GM21723 (cell line): ENCODE measurements around the gene STK39.
"Not testable (repeated sequence)": the region's sequence is repeated elsewhere in the genome, so short reads cannot be mapped to it uniquely, and the experiment has no call there.

Experiments used
- ATAC-seq: cut with Tn5 transposase; IDR thresholded peaks from one replicate; pipeline ENCODE4 v1.9.1; 2021; ENCODE audit warnings: mild to moderate bottlenecking, moderate library complexity; ENCODE audit not compliant: unreplicated experiment

STK39 gene

DNA sequence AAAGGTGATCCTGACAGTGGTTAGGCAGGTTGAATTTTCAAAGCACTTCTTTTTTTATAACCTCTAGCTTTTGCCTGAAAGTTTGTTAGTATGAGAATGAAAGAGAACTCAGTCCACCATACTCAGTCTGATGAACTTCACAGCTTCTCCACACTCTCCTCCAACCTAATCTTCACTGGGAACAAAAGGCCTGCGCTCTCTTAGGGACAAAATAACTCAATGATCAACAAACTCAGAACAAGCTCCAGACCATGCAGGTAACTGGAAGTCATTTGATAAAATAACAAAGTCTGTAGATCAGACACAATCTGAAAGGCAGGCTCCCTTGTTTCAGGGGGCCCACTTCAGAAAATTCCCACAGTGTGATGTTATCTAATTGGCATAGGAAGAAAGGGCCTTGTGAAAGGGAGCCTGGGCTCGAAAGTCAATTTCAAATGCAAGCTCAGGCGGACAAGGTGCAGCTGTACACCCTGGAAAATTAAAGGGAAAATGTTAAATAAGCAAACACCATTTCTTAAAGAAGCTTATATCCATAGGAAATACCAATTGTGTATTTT is 142.2 kb downstream of the STK39 start:
- ATAC-seq: no peak

DNA sequence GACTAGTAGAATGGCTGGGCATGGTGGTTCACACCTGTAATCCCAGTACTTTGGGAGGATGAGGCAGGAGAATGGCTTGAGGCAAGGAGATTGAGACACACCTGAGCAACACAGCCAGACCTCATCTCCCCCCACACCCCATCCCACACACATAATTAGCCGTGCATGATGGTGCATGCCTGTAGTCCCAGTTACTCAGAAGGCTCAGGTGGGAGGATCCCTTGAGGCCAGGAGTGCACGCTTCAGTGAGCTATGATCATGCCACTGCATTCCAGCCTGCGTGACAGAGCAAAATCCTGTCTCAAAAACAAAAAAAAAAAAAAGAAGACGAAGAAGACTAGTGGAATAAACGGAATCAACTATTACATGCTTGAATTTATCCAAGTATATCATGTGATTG is 150.0 kb downstream of the STK39 start:
- no peak for ATAC-seq

DNA sequence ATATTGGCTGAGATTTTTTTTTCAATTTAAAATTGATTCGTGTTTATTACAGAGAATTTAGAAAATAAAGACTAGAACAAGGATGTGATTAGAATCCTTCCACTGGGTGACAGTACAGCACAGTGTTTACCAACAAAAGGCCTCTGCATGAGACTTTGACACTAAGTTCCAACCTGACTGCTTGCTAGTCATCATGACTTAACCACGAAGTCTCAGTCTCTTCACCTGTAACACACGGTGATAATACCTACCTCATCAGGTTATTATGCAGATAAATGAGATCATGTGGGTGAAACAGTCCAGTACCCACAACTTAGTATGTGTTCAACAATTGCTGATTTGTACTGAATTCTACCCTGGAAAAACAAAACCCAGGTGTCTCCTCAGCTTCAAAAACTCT is 151.2 kb downstream of the STK39 start:
- no peak for ATAC-seq

DNA sequence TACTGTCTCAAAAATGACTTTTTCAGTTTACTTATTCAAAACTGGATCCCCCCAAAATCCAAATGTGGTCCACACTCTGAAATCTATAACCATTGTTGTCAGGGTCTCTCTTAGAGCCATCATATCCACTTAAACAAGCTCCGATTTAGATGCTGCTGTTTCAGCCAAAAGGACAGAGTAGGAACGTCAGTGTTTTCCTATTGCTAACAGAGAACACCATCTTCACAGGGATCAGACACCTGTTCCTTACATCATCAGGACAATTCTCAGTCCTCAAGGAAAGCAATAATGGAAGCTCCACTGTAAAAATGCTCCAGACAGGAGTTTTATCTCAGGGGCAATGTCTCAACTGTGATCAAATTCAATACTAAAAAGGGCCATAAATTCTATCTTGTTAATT is 155.4 kb downstream of the STK39 start:
- ATAC-seq: no peak

DNA sequence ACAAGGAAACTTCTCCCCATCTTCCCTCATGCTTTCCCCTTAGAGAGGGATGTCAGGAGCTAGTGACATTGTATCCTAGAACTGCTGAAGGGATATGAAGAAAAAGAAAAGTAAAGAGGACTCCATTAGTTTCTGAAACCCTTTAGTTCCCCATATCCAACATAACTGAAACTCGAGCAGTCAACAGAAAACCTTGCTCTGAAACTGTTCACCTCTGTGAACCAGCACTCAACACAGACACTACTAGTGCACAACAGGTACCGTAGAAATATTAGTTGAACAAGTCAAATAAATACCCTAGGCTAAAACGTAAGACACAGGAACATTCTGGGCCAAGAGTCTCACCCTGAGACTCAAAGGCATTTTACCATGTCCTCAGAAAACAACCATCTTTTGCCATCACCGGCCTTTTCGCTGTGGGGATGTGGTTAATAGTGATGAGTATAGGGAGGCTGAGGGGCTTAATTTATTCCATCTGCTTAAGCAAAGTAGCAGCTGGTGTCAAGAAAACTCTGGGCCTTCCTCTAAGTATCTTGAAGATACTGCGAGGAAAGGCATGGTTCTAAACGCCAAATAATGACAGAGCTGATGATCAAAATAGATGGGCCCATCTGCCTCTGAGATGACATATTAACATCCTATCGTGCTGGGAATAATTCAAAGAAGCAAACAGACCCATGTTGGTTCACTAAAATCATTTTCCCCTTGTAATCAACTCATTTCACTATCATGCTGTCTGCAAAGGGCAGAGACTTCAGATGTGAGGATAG is 156.8 kb downstream of the STK39 start:
- ATAC-seq: peak; percentile 90

DNA sequence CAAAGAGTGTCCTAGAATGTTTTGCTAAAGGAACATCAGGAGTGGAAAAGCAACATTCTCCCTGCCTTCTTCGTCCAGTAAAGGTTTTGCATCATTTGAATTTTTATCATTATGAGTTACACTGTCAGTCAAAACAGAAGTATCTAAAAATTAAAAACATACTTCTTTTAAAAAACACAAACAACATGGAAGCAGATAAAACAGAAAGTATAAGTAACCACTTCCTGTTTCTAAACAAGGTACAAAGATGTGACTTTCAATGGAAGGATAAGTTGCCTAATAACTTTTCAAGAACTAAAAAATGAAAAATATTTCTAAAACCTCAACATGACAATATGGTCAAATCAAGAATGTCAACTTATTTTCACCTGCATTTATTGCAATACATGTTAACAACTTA is 158.2 kb downstream of the STK39 start:
- ATAC-seq: no peak

DNA sequence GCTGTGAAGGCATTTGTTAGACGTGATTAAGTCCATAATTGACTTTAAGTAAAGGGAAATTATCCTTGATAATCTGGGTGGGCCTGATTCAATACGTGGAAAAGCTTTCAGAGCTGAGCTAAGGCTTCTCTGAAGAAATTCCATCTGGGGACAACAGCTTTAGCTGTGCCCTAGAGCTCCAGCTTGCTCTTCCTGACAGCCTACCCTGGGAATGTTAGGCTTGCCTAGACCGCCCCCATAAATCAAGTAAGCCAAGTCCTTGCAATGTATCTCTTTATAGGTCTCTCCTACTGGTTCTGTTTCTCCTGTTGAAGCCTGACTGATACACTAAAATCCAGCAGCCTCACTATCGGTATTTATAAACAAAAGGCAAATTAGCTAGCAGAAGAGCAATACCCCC is 160.0 kb downstream of the STK39 start:
- no peak for ATAC-seq

DNA sequence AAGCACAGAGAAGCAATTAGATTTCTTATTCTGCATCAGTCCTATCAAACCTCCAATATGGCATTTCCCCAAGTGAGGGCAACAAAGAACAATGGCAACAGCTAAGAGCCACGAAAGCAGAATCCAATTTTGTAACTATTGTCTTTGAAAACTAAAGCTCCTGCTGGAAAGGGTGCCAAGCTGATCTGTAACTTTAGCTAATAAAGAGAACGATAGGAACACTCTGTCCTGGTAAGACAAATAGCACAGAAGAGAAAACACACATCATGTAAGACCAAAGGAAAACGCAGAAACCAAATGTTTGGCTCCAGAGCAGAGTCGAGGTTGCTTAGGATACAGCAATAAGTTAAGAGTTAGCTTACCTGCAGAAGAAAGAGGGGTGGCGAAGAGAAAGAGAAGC is 160.5 kb downstream of the STK39 start:
- ATAC-seq: no peak

DNA sequence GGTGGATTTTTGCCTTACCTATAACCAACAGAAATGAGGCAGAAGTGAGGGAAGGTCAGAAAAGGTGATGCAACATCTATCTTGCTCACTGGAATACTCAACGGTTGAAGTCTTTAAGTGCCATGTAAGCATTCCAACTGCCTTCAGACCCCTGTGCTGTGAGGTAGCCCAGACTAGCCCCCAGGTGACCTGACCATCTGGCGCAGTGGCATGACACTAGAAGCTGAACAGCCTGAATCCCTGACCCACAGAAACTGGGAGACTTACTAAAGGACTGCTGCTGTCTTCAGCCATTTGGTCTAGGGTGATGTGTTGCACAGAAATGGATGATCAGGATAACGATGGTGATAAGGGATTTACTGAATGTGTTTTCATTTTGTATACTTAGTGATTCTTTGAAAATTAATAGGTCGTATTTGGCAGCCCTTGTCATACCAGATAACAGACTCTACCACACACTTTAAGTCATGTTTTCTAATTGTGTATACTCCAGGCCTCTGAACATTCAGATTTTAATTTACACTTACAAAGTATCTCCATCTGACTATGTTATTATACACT is 161.5 kb downstream of the STK39 start:
- no peak for ATAC-seq

DNA sequence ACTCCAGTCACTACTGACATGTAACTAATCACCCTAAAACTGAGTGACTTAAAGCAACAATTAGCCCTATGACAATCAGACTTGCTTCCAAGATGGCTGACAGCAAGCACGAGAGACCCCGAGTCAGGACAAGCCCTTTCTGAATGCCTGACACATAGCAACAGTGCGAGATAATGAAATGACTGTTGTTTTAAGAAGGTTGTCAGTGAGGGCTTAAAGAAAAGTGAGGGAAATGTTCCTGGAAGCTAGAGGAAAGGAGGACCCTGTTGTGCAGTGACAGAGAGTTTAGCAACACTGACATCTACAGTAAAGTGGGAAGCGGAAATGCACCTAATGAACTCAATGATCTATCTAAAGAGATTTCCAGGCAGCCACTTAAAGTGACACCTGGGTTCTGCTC is 163.1 kb downstream of the STK39 start:
- ATAC-seq: no peak

DNA sequence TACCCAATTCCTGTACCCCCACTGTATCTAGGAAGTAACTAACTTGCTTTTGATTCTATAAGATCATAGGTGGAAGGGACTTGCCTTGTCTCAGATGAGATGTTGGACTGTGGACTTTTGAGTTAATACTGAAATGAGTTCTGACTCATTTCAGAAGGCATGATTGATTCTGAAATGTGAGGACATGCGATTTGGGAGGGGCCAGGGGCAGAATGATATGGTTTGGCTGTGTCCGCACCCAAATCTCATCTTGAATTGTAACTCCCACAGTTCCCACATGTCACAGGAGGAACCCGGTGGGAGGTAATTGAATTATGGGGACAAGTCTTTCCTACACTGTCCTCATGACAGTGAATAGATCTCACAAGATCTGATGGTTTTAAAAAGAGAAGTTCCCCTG is 165.9 kb downstream of the STK39 start:
- not testable (repeated sequence) for ATAC-seq

DNA sequence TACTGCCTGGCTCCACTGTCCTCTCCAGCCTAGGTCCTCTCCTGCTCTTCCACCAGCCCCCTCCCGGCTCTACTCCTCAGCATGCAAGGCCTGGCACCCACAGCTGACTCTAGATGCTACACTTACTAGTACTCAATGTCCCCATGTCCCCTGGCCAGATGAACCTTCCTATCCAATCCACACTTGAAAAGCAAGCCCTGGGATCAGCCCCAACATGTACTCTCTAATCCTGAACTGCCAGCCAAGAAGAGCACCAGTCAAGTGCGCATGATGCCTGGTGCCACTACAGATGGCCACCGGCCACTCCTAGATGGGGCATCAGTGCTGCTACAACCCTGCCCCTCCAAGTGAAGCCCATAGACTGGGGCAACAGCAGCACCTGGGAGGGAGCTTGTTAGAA is 168.2 kb downstream of the STK39 start:
- no peak for ATAC-seq

DNA sequence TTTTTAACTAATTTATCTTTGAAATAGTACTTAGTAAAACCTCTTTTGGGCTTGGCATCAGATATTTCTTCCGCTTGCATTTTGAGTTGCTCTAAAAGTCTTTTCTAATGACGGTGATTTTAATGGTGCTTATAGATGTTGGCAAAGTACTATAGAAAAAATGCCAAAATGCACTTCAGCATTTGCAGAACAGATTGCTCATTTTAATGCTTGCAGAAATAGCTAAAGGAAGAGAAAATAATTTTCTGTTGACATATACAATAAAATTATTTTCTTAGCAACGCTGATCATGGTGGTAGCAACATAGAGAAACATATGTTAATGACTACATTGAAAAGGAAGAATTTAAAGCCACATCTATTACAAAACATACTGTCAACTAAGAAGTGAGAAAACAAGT is 170.7 kb downstream of the STK39 start:
- no peak for ATAC-seq

DNA sequence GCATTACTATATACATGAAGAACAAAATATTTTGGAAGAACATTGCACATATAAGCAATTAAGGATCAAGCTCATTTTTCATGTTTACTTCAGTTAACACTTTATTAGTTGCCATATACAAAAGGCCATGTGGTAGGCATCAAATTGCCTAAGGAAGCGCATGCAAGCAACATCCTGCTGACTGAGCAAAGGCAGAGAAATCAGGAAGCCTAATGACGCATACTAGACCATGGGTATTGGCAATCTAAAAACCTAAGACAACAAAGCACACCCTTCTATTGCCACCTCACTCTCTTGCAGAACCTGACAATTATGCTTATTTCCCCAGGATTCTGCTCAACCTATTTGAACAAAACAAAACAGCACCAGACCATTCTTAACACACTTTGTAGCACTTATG is 171.9 kb downstream of the STK39 start:
- ATAC-seq: no peak

DNA sequence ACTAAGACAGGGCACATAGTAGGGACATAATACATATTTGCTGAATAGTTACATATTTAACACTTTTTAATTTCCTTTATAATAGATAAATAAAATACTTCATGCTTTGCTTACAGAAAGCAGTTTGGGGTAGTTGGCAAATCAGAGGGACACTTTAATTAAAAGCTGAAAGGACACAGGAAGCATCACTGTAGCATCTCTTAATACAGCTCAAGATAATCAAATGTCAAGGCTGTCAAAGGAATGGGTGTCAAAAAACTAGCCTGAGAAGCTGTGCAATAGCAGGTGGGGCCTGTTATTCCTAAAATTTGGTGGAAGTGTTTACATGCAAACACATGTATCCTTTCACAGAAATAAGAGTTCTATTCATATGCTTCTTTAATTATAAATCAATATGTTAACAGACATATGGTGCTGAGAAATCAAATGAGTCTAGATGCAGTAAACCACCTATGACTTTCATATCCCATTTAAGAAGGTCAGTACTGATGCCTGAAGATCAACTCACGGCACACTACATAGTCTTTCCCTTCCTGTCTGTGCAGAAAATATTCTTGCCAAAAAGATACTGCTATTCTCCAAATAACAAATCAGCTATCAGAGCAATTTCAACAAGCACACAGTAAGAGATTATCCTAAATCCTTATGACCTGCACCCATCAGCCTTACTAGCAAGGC is 174.6 kb downstream of the STK39 start:
- no peak for ATAC-seq

DNA sequence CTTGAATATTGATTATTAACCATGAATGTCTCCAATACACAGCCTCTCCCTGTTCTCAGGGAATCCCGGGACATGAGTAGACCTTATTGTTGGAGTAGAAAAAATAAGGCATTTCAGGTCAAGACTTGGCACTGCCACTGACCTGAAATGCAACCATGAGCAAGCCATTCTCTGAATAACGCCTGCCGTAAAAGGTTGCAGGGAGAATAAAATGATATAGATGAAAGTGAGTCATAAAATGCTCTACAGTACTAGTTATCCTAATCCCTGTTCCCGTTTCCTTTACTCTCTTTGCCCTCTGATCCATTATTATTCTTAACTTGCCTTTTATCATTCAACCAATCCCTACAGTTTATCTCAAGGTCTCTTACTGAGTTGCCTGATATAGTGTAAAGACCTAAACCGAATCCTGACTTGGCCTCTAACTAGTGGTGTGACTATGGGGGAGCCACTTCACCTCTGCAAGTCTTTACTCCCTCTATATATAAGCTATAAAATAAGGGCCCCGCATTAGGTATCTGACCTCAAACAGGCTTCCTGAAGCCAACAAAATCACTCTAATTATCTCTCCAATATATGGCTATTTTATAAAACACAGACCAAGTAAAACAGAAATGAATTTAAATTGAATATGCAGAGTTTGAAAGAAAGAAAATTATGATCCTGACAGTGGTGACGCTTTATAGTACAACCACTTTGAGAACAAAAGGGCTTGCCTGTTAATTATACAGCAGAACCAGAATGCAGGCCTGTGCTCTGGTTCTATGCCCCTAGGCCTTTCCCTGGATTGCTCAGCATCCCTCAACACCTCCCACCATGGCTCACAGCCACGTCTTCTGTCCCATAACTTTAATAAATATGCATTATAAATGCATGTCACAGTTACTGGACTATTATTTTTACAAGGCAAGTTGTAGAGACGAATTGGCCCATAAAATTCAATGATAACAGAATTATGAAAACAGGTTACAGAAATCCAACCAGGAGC is 183.1 kb downstream of the STK39 start:
- ATAC-seq: no peak

DNA sequence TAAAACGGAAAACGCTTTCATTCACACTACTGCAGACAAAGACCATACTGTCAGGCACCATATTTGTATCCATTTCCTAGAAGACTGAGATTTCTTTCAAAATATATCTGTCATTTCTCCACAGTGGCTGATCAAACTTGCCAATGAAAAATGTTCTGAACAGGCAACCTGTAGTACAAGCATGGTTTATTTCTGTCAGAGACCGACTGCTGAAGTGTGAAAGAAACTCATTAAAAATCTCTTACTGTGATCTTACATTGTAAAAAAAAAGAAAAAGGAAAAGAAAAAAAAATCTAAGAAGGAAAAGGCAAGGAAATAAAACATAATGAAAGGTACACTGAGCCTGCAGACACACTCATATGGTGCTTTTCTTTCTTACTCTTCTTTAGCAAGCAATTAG is 184.5 kb downstream of the STK39 start:
- ATAC-seq: no peak

DNA sequence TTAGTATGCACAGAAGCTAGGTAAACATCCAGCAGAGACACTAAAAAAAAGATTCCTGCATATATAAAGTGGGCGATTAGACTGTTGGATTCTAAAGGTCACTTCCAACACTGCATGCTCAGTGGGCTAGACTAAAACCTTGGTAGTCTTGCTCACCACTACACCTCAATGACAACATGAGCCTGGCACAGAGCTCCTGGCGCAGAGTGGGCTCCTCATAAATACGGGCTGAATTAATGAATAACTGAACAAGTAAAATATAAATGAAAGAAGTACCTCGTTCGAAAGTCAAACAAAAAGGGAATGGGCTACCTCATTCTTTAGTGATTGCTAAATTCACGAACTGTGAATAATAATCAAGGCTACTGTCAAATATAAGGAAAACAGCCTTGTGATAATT is 185.3 kb downstream of the STK39 start:
- no peak for ATAC-seq

DNA sequence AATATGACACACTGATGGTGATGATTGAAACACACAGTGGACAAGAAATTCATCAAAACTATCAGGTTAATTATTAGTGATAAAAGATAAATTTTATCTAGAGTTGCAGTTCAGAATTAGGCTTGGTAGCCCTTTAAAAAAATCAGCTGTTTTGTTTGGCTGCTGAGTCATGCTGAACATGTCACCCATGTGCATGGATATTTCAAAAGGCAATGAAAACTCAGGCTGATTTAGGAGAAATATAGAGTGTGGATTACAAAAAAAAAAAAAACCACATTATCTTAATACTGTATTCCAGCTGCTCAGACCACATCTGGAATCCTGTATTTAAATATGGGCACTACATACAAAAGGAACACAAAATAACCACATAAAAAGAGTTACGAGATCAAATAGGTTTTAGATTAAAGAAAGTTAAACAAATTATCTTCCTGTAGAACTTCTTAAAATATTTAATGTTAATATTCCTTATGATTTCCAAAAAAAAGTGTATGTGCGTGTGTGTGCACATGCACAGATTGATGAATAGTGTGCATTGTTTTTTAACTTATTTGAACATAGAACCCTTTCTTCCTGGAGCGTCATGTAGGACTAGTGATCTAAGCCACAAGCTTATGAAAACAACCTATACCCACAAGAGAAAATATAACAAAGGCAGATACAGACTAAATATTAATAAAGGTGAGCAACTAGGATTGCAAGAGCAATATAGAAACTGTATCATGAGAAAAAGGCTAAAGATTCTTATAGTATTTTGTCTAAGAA is 186.2 kb downstream of the STK39 start:
- ATAC-seq: no peak

DNA sequence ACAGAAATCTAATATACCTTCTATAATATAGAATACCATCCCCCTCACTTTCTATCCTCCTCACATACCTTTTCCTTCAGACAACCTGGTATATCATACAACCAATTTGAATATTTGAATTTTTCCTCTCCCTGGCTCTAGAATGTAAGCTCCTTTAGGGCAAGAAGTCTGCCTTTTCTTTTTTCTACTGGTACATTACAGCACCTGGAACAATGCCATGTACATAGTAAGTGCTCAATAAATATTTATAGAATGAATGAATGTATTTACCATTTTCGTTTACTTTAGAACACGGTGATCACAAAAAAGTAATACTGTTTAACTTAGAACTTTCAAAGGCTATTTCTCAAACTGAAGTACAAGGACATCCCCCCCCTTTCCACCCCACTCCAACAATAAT is 187.6 kb downstream of the STK39 start:
- ATAC-seq: no peak
